CD4-positive, alpha-beta T cell (primary cell): ENCODE data around the gene DIPK1B. TPM values are rescaled to one million over a fixed set of nuclear protein-coding genes. Genes with fewer than 3 reads are reported as not detected.
"Not testable (repeated sequence)": the region's sequence is repeated elsewhere in the genome, so short reads cannot be mapped to it uniquely, and the experiment has no call there.

ENCODE experiments used
- ATAC-seq: fragments of 200-7000 bp; cut with Tn5 transposase; one replicate; pipeline ENCODE4 v1.10.0; 2022; ENCODE audit warnings: mild to moderate bottlenecking; ENCODE audit not compliant: poor library complexity
- CTCF ChIA-PET: fragments of 350-600 bp; sonication (Branson Sonifier 250); formaldehyde crosslinking; loops from one replicate; lab custom pipeline; 2021; ENCODE audit warnings: antibody characterized with exemption, inconsistent platforms; lab: Charles Lee
- POLR2A ChIA-PET: fragments of 350-600 bp; sonication (Branson Sonifier 250); formaldehyde crosslinking; loops from one replicate; lab custom pipeline; 2021; ENCODE audit warnings: antibody characterized with exemption, inconsistent platforms; lab: Charles Lee
- DNase-seq, 14 experiments: peaks; one replicate each; pipeline ENCODE4 v3.0.0-alpha.2; 2013 to 2020; ENCODE audit warnings: mixed read lengths in 2 of 14
- H3K27ac ChIP-seq, 2 donors: one replicate each; pipeline versions ENCODE4 v1.5.1 to v1.7.0; 2013; ENCODE audit warnings: low read length in 2 of 2, low read depth in 1 of 2, mild to moderate bottlenecking in 1 of 2
- H3K27me3 ChIP-seq, 2 experiments: 1 replicate in 1 of 2; 2 replicates in 1 of 2; pipeline versions ENCODE4 v1.6.1 to v1.7.0; 2013; ENCODE audit warnings: low read length in 2 of 2, control low read depth in 1 of 2, mild to moderate bottlenecking in 1 of 2, moderate library complexity in 1 of 2; ENCODE audit not compliant: insufficient read depth in 2 of 2, control insufficient read depth in 1 of 2
- H3K36me3 ChIP-seq: one replicate; pipeline ENCODE4 v1.6.1; 2013; ENCODE audit warnings: low read length, control low read depth; ENCODE audit not compliant: insufficient read depth
- H3K4me1 ChIP-seq: one replicate; pipeline ENCODE4 v1.6.1; 2013; ENCODE audit warnings: low read length, control low read depth; ENCODE audit not compliant: insufficient read depth
- H3K4me3 ChIP-seq: one replicate; pipeline ENCODE4 v1.5.1; 2013; ENCODE audit warnings: mild to moderate bottlenecking, low read length, moderate library complexity
- H3K9me3 ChIP-seq, 2 experiments: 1 replicate in 1 of 2; 2 replicates in 1 of 2; pipeline versions ENCODE4 v1.6.1 to v1.7.0; 2013; ENCODE audit warnings: low read length in 2 of 2, mild to moderate bottlenecking in 2 of 2, control low read depth in 1 of 2, moderate library complexity in 1 of 2; ENCODE audit not compliant: control insufficient read depth in 1 of 2, insufficient read depth in 1 of 2
- H3K27ac Mint-ChIP-seq: one replicate; pipeline ENCODE4 v1.8.0; 2020; ENCODE audit warnings: mixed read lengths
- H3K27me3 Mint-ChIP-seq: one replicate; pipeline ENCODE4 v1.8.0; 2021; ENCODE audit warnings: mixed read lengths
- H3K36me3 Mint-ChIP-seq: one replicate; pipeline ENCODE4 v1.8.0; 2021; ENCODE audit warnings: low read depth, mixed read lengths
- H3K4me1 Mint-ChIP-seq: one replicate; pipeline ENCODE4 v1.8.0; 2021; ENCODE audit warnings: low read depth, mixed read lengths
- H3K4me3 Mint-ChIP-seq: one replicate; pipeline ENCODE4 v1.8.0; 2020; ENCODE audit warnings: mild to moderate bottlenecking, mixed read lengths
- H3K9me3 Mint-ChIP-seq: one replicate; pipeline ENCODE4 v1.8.0; 2020; ENCODE audit warnings: mixed read lengths
- intact Hi-C, 2 experiments: fragments of 100-400 bp; cut with DNase I in 1 of 2; cut with micrococcal nuclease in 1 of 2; formaldehyde crosslinking; loops; one replicate each; pipeline versions ENCODE4 v1.15.1 to v1.9.0; 2023 to 2025; cut with DNase I, micrococcal nuclease
- total RNA-seq, 174 experiments: library from RNA in 2 of 174; stranded (reverse) in 2 of 174; gene quantifications; one replicate each; pipeline ENCODE4 v1.2.3 and lab custom pipeline; 2021 to 2026
- TF ChIP-seq, protein P1 (sequence below): fragments of 200-600 bp; IDR thresholded peaks from one replicate; pipeline ENCODE4 v1.8.0; 2022; ENCODE audit warnings: antibody characterized with exemption, mild to moderate bottlenecking

Gene DIPK1B
- total RNA-seq, 2 experiments from 2014 or later, result 0.11 TPM; not detected in 1

DNA sequence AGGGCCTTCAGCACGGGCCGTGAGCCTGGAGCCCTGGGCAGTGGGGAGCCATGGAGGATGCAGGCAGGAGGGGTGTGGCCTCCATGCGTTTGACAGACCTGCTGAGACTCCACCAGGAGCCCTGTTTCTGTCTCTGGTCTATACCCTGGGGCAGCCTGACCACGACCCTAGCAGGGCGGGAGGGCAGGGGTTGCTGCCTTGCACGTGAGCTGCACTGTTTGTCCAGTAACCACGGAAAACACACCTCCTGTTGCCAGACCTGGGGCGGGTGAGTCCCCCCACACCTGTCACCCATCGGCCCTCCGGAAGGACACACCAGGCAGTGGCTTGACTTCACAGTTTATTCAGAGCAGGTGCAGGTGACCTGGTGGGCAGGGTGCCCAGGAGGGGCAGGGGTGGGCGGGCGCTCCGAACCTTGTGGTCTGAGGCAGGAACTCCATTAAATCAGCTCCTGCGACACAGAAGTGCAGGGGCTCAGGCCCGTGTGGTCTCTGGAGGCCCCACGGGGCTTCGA is 41.7 kb downstream of the DIPK1B start:
- ATAC-seq, result no peak
- Mint-ChIP-seq H3K9me3 (peaks cover 12% of the 10 kb centered on the region), H3K27me3 (peaks cover 17% of the 10 kb centered on the region), H3K36me3 (no peaks in the 10 kb centered on the region), H3K27ac (no peak overlapping the region), H3K4me3 (no peak overlapping the region), H3K4me1 (no peaks in the 10 kb centered on the region)
- DNase-seq, result no peak
- ChIA-PET CTCF (no interaction called here), POLR2A (no interaction called here)
- H3K4me3 ChIP-seq, result no peak overlapping the region
- no peak overlapping the region for H3K27ac ChIP-seq
- H3K36me3 ChIP-seq, result no peaks in the 10 kb centered on the region
- intact Hi-C loops, result no loop called here
- H3K4me1 ChIP-seq, result no peaks in the 10 kb centered on the region
- peaks cover 16 to 54% of the 10 kb centered on the region in 2 experiments for H3K9me3 ChIP-seq
- TF ChIP-seq, protein P1, sequence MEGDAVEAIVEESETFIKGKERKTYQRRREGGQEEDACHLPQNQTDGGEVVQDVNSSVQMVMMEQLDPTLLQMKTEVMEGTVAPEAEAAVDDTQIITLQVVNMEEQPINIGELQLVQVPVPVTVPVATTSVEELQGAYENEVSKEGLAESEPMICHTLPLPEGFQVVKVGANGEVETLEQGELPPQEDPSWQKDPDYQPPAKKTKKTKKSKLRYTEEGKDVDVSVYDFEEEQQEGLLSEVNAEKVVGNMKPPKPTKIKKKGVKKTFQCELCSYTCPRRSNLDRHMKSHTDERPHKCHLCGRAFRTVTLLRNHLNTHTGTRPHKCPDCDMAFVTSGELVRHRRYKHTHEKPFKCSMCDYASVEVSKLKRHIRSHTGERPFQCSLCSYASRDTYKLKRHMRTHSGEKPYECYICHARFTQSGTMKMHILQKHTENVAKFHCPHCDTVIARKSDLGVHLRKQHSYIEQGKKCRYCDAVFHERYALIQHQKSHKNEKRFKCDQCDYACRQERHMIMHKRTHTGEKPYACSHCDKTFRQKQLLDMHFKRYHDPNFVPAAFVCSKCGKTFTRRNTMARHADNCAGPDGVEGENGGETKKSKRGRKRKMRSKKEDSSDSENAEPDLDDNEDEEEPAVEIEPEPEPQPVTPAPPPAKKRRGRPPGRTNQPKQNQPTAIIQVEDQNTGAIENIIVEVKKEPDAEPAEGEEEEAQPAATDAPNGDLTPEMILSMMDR, result no peak
- H3K27me3 ChIP-seq, result peaks cover 2 to 3% of the 10 kb centered on the region in 2 experiments

DNA sequence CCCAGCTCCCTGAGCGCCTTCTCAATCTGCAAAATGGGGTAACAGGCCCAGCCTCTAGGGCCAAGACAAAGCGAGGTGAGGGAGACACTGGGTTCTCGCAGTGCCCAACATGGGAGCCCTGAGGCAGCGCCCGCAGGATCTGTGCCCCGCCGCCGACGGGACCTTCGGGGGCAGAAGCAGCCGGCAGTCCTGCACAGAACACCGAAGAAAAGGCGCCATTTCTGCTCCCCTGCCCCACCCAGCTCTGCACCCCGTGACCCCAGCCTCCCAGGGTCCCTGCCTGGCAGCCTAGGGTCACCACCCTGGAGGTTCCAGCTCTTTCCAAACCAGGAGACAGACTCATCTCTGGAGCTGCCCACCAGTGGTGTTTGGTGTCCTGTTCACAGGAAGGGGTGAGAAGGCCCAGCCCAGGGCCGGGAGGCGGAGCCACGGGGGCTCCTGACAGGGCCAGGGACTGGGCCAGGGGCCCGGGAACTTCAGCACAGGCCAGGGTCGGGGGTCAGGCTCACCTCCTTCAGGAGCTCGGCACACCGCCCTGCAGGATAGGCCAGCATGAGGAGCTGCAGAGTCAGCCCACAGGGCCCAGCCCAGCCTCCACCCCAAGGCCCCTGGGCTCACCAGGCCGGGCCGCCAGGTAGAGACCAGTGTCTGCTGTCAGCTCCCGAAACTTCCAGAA is 42.4 kb downstream of the DIPK1B start:
- Histone ChIP-seq H3K27ac (no peak overlapping the region), H3K4me1 (no peaks in the 10 kb centered on the region), H3K4me3 (no peak overlapping the region), H3K36me3 (no peaks in the 10 kb centered on the region), H3K27me3 (peaks cover 0 to 3% of the 10 kb centered on the region in 2 experiments), H3K9me3 (peaks cover 16 to 54% of the 10 kb centered on the region in 2 experiments)
- DNase-seq, result no peak
- Mint-ChIP-seq H3K27ac (no peak overlapping the region), H3K27me3 (peaks cover 19% of the 10 kb centered on the region), H3K36me3 (no peaks in the 10 kb centered on the region), H3K4me3 (no peak overlapping the region), H3K9me3 (peaks cover 12% of the 10 kb centered on the region), H3K4me1 (no peaks in the 10 kb centered on the region)
- intact Hi-C loops, result no loop called here
- TF ChIP-seq, protein P1, result no peak
- POLR2A ChIA-PET, result no interaction called here
- ATAC-seq, result no peak
- CTCF ChIA-PET, result no interaction called here

DNA sequence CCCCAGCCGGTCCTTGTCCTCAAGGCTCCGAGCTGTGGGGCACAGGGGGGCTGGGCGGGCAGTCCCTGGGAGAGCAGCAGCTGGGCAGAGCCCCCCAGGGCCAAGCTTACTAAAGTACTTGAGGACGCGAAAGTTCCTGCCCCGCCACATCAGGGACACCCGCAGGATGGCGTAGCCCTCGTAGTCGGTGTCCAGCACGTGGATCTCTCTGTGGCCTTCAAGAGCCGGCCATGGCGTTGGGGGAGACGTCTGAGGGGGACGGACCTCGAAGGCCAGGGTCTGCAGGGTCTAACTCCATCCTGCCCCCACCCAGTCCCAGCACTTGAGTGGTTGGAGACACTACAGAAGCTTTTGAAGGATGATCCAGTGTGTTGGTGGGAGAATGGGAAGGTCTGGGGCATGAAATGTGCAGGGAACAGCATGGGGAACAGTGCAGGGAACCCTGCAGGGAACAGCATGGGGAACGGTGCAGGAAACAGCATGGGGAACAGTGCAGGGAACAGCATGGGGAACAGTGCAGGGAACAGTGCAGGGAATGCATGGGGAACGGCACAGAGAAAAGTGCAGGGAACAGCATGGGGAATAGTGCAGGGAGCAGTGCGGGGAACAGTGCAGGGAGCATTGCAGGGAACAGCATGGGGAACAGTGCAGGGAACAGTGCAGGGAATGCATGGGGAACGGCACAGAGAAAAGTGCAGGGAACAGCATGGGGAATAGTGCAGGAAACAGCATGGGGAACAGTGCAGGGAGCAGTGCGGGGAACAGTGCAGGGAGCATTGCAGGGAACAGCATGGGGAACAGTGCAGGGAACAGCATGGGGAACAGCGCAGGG is 43.1 kb downstream of the DIPK1B start:
- H3K36me3 ChIP-seq, H3K36me3 Mint-ChIP-seq, intact Hi-C loops, H3K4me1 Mint-ChIP-seq, H3K27me3 ChIP-seq, DNase-seq, ATAC-seq, H3K4me3 Mint-ChIP-seq, H3K27ac ChIP-seq, H3K27ac Mint-ChIP-seq, H3K4me3 ChIP-seq, CTCF ChIA-PET, H3K4me1 ChIP-seq, POLR2A ChIA-PET: not testable (repeated sequence)
- Mint-ChIP-seq H3K27me3 (peaks cover 24% of the 10 kb centered on the region), H3K9me3 (peaks cover 12% of the 10 kb centered on the region)
- H3K9me3 ChIP-seq, result peaks cover 16 to 54% of the 10 kb centered on the region in 2 experiments
